ENCODE measurements around the gene OR4E1. TPM values are rescaled to one million over a fixed set of nuclear protein-coding genes. Genes with fewer than 3 reads are reported as not detected.
"Not testable (repeated sequence)": the region's sequence is repeated elsewhere in the genome, so short reads cannot be mapped to it uniquely, and the experiment has no call there.

The OR4E1 gene
- total and polyA plus RNA-seq, 9 of the 15 experiments (the other 6 are each of a cell fraction or from before 2014, with no cell fraction given) = not detected

DNA sequence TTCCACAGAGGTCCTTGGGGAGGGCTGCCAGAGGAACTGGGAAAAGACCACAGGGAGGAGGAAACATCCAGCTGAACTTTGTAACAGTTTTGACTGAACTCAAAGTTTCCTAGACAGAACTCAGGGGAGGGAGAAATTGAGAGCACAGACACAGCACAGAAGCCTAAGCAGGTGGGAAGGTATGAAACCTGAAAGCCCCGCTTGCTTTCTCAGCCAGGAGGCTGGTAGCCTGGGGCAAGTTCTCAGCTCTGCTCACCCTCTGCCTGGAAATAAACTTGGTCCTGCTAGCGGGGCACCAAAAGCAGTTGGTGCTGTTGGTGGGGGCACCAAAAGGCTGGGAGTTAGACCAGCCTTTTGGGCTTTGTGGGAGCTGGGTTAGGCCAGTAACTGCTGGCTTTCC is 25.9 kb upstream of the OR4E1 start (continued):
- TF ChIP-seq, protein P1, sequence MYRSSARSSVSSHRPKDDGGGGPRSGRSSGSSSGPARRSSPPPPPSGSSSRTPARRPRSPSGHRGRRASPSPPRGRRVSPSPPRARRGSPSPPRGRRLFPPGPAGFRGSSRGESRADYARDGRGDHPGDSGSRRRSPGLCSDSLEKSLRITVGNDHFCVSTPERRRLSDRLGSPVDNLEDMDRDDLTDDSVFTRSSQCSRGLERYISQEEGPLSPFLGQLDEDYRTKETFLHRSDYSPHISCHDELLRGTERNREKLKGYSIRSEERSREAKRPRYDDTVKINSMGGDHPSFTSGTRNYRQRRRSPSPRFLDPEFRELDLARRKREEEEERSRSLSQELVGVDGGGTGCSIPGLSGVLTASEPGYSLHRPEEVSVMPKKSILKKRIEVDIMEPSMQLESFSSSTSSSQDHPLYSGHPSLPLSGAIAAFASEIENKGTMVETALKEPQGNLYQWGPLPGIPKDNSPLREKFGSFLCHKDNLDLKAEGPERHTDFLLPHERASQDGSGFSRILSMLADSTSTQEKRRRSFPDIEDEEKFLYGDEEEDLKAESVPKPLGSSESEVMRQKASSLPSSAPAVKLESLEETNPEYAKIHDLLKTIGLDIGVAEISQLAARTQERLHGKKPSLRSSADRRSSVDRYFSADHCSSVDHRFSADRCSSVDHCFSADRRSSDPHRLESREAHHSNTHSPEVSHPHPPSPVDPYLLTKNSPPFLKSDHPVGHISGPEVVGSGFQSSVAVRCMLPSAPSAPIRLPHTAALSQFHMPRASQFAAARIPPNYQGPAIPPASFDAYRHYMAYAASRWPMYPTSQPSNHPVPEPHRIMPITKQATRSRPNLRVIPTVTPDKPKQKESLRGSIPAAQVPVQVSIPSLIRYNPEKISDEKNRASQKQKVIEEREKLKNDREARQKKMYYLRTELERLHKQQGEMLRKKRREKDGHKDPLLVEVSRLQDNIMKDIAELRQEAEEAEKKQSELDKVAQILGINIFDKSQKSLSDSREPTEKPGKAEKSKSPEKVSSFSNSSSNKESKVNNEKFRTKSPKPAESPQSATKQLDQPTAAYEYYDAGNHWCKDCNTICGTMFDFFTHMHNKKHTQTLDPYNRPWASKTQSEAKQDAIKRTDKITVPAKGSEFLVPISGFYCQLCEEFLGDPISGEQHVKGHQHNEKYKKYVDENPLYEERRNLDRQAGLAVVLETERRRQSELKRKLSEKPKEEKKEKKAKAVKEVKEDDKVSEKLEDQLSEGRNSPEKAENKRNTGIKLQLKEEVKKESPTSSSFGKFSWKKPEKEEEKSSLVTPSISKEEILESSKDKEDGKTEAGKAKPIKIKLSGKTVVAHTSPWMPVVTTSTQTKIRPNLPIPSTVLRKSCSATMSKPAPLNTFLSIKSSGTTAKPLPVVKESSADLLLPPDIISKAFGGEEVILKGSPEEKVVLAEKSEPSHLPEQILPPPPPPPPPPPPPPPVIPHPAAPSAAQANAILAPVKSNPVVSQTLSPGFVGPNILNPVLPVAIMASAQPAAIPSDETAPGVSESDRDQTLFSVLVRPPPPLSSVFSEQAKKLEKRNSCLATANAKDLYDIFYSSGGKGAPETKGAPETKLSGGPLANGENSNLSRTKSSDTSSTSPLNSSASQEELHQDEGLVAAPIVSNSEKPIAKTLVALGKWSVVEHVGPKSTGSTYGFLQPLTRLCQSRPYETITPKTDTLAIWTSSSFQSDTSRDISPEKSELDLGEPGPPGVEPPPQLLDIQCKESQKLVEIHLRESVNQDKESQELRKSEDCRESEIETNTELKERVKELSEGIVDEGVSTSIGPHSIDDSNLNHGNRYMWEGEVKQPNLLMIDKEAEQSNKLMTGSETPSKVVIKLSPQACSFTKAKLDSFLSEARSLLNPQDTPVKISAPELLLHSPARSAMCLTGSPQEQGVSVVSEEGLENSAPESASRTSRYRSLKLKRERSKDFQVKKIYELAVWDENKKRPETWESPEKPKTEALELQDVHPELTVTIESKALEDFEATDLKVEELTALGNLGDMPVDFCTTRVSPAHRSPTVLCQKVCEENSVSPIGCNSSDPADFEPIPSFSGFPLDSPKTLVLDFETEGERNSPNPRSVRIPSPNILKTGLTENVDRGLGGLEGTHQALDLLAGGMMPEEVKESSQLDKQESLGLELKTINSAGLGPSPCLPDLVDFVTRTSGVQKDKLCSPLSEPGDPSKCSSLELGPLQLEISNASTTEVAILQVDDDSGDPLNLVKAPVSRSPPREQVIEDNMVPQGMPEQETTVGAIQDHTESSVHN (IDR thresholded peaks at IDR 0.05; ENCODE audit: borderline replicate concordance in 1 of 2, low read depth in 1 of 2) = no peak
- TF ChIP-seq BMI1 (IDR thresholded peaks at IDR 0.05; ENCODE audit: low read length) = no peak
- TF ChIP-seq EWSR1 (IDR thresholded peaks at IDR 0.05; ENCODE audit: borderline replicate concordance, low read depth, partially characterized antibody) = no peak

DNA sequence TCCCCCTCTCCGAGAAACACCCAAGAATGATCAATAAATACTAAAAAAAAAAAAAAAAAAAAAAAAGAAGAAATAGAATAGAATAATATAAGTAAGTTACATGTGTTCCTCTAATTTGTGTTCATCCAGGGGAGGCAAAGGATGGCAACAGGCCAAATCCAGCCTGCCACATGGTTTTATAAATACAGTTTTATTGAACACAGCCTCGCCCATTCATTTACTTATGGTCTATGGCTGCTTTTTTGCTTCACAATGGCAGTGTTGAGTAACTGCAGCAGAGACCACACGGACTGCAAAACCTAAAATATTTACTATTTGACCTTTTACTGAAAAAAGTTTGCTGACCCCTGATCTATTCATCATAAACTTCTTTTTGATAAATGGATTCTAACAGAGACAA is 24.9 kb upstream of the OR4E1 start:
- H3K79me2 ChIP-seq (ENCODE audit: control insufficient read depth, insufficient read depth, low read length); H4K20me1 ChIP-seq (replicated peaks; ENCODE audit: control insufficient read depth, insufficient read depth, low read length); BruUV-seq (replicated peaks); H3K9me1 ChIP-seq (ENCODE audit: control insufficient read depth, insufficient read depth, low read length); H3K27ac ChIP-seq (ENCODE audit: extremely low read depth, low read depth, low read length); POLR2A ChIA-PET; H3K4me2 ChIP-seq (ENCODE audit: insufficient read depth, low read length); H3K9ac ChIP-seq (ENCODE audit: insufficient read depth in 1 of 2, low read depth in 2 of 2, low read length in 2 of 2); in situ Hi-C loops (cut with MboI); CTCF ChIA-PET (ENCODE audit: low intra/inter-chr PET ratio); H3K4me3 ChIP-seq; FAIRE-seq; H2AFZ ChIP-seq (ENCODE audit: low read depth, low read length); H3K4me1 ChIP-seq (replicated peaks in 1 of 2; ENCODE audit: control insufficient read depth in 2 of 2, insufficient read depth in 2 of 2, low read length in 2 of 2); DNase-seq (ENCODE audit: extremely low read depth in 1 of 4, low spot score in 3 of 4); H3K9me3 ChIP-seq (replicated peaks; ENCODE audit: control insufficient read depth, insufficient read depth, low read depth, low read length); ATAC-seq; intact Hi-C loops (cut with micrococcal nuclease); H3K36me3 ChIP-seq (ENCODE audit: control insufficient read depth, insufficient read depth, low read length); H3K27me3 ChIP-seq (ENCODE audit: control insufficient read depth in 2 of 2, insufficient read depth in 2 of 2, low read length in 2 of 2): not testable (repeated sequence)
- WGBS (ENCODE audit: insufficient coverage, low coverage, missing lambda C conversion rate) = 0% methylated on average over 1 of the region's 3 CpGs

DNA sequence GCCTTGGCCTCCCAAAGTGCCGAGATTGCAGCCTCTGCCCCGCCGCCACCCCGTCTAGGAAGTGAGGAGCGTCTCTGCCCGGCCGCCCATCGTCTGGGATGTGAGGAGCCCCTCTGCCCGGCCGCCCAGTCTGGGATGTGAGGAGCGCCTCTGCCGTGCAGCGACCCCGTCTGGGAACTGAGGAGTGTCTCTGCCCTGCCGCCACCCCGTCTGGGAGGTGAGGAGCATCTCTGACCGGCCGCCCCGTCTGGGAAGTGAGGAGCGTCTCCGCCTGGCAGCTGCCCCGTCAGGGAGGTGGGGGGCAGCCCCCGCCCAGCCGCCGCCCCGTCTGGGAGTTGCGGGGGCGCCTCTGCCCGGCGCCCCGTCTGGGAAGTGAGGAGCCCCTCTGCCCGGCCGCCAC is 24.0 kb upstream of the OR4E1 start:
- H3K4me3 ChIP-seq; intact Hi-C loops (cut with micrococcal nuclease); ATAC-seq; in situ Hi-C loops (cut with MboI); H2AFZ ChIP-seq (ENCODE audit: low read depth, low read length); H3K36me3 ChIP-seq (ENCODE audit: control insufficient read depth, insufficient read depth, low read length); H3K27ac ChIP-seq (ENCODE audit: extremely low read depth, low read depth, low read length); H3K9ac ChIP-seq (ENCODE audit: insufficient read depth in 1 of 2, low read depth in 2 of 2, low read length in 2 of 2); DNase-seq (ENCODE audit: extremely low read depth in 1 of 4, low spot score in 3 of 4); H3K27me3 ChIP-seq (ENCODE audit: control insufficient read depth in 2 of 2, insufficient read depth in 2 of 2, low read length in 2 of 2); H3K9me1 ChIP-seq (ENCODE audit: control insufficient read depth, insufficient read depth, low read length); H3K9me3 ChIP-seq (replicated peaks; ENCODE audit: control insufficient read depth, insufficient read depth, low read depth, low read length); FAIRE-seq; CTCF ChIA-PET (ENCODE audit: low intra/inter-chr PET ratio); H4K20me1 ChIP-seq (replicated peaks; ENCODE audit: control insufficient read depth, insufficient read depth, low read length); H3K79me2 ChIP-seq (ENCODE audit: control insufficient read depth, insufficient read depth, low read length); BruUV-seq (replicated peaks); H3K4me1 ChIP-seq (replicated peaks in 1 of 2; ENCODE audit: control insufficient read depth in 2 of 2, insufficient read depth in 2 of 2, low read length in 2 of 2); H3K4me2 ChIP-seq (ENCODE audit: insufficient read depth, low read length); POLR2A ChIA-PET: not testable (repeated sequence)
- WGBS (ENCODE audit: insufficient coverage, low coverage, missing lambda C conversion rate) = 2% methylated on average over 16 of the region's 33 CpGs

Data from K562 (cell line).